ENCODE measurements around the gene UACA. TPM values are rescaled to one million over a fixed set of nuclear protein-coding genes. Genes with fewer than 3 reads are reported as not detected.

Gene UACA
- total and polyA plus RNA-seq, 4 experiments from 2014 or later = 0.15 to 0.40 (median 0.28) TPM; not detected in 1

DNA sequence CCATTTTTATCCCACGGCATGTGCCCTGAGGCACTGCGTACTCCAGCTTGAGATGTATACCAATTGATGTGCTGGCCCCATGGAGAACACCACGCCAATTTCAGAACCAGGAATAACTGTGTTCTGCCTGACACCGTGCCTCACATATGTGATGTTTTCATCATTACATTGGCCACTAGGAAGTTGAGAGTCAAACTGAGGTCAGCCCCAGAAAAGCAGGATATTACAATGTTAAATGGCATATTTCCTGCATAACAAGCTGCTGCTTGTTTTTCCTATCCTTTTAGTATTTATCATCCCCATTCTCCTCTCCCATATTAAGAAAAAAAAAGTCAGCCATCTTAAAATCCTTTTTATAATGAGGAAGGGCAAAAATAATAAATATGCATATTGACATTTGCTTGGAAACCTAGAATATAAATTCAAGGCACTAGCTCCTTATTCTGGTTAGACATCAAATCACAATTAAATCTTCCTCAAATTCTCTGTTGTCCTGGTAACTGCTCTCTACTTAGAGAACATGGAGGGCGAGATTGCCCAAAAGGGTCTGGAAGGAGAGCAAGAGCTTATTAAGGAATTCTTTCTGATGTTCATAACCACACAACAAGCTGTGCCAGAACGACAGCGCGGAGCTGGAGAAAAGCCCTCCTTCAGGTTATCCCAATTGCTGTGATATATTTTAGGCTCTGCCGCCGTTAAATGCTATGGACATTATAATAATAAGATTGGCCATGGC lies 112.6 kb downstream of the UACA start:
- Histone ChIP-seq H3K4me1 (ENCODE audit: insufficient read depth, low read length) (no peaks in the 10 kb centered on the region), H3K4me3 (ENCODE audit: low read length in 2 of 2) (no peak overlapping the region), H3K36me3 (ENCODE audit: insufficient read depth, low read length) (no peaks in the 10 kb centered on the region), H3K9me3 (ENCODE audit: control insufficient read depth in 1 of 2, low read length in 2 of 2) (no peaks in the 10 kb centered on the region), H3K27me3 (ENCODE audit: insufficient read depth, low read length) (no peaks in the 10 kb centered on the region), H3K27ac (ENCODE audit: low read depth, low read length) (no peak overlapping the region)
- H3K9me3 Mint-ChIP-seq = no peaks in the 10 kb centered on the region
- H3K4me3 Mint-ChIP-seq = no peak overlapping the region
- H3K4me1 Mint-ChIP-seq = no peaks in the 10 kb centered on the region
- no peaks in the 10 kb centered on the region for H3K36me3 Mint-ChIP-seq
- H3K27ac Mint-ChIP-seq = no peak overlapping the region
- intact Hi-C loops (cut with micrococcal nuclease) = no loop called here
- DNase-seq = no peak
- peaks cover 1 to 6% of the 10 kb centered on the region in 2 donors for H3K27me3 Mint-ChIP-seq
- ChIA-PET CTCF (ENCODE audit: partially characterized antibody) (interaction anchor here (0.6 to 1.1 kb wide), 2 partner anchors 68 to 94 kb away, joined by 3 read pairs; no protein-coding TSS in a partner anchor), POLR2A (ENCODE audit: partially characterized antibody) (no interaction called here)

- CTCF ChIA-PET (ENCODE audit: partially characterized antibody) = no interaction called here
These were observed 116.0 kb downstream of the UACA start for GRCh38 chr15:70647396-70647795.

DNA sequence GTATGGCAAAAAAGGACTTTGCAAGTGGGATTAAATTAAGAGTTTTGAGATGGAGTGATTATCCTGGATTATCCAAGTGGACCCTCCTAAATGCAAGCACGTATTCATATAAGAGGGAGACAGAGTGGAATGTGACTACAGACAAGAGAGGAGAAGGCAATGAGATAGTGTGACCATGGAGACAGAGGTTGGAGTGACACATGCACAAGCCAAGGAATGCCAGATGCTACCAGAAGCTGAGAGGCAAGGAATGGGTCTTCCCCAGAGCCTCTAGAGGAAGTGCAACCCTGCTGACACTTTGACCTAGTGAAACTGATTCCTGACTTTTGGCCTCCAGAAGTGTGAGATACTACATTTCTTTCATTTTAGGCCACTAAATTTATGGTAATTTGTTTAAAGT lies 117.2 kb downstream of the UACA start:
- Mint-ChIP-seq H3K27ac (no peak overlapping the region), H3K4me3 (no peak overlapping the region), H3K27me3 (peaks cover 6 to 10% of the 10 kb centered on the region in 2 donors), H3K4me1 (no peaks in the 10 kb centered on the region), H3K36me3 (no peaks in the 10 kb centered on the region), H3K9me3 (no peaks in the 10 kb centered on the region)
- intact Hi-C loops (cut with micrococcal nuclease) = no loop called here
- DNase-seq = no peak
- Histone ChIP-seq H3K9me3 (ENCODE audit: control insufficient read depth in 1 of 2, low read length in 2 of 2) (no peaks in the 10 kb centered on the region), H3K4me3 (ENCODE audit: low read length in 2 of 2) (no peak overlapping the region), H3K27ac (ENCODE audit: low read depth, low read length) (no peak overlapping the region), H3K27me3 (ENCODE audit: insufficient read depth, low read length) (no peaks in the 10 kb centered on the region), H3K4me1 (ENCODE audit: insufficient read depth, low read length) (no peaks in the 10 kb centered on the region), H3K36me3 (ENCODE audit: insufficient read depth, low read length) (no peaks in the 10 kb centered on the region)
- ChIA-PET POLR2A (ENCODE audit: partially characterized antibody) (no interaction called here), CTCF (ENCODE audit: partially characterized antibody) (no interaction called here)

More at GRCh38 chr15:70647396-70647795, 116.0 kb downstream of the UACA start:
- Mint-ChIP-seq H3K9me3 (no peaks in the 10 kb centered on the region), H3K27me3 (peaks cover 6 to 10% of the 10 kb centered on the region in 2 donors), H3K27ac (no peak overlapping the region), H3K4me1 (no peaks in the 10 kb centered on the region), H3K4me3 (no peak overlapping the region), H3K36me3 (no peaks in the 10 kb centered on the region)
- DNase-seq = no peak
- Histone ChIP-seq H3K27me3 (ENCODE audit: insufficient read depth, low read length) (no peaks in the 10 kb centered on the region), H3K9me3 (ENCODE audit: control insufficient read depth in 1 of 2, low read length in 2 of 2) (no peaks in the 10 kb centered on the region), H3K4me1 (ENCODE audit: insufficient read depth, low read length) (no peaks in the 10 kb centered on the region), H3K4me3 (ENCODE audit: low read length in 2 of 2) (no peak overlapping the region), H3K27ac (ENCODE audit: low read depth, low read length) (no peak overlapping the region), H3K36me3 (ENCODE audit: insufficient read depth, low read length) (no peaks in the 10 kb centered on the region)
- intact Hi-C loops (cut with micrococcal nuclease) = no loop called here
- POLR2A ChIA-PET (ENCODE audit: partially characterized antibody) = no interaction called here

DNA sequence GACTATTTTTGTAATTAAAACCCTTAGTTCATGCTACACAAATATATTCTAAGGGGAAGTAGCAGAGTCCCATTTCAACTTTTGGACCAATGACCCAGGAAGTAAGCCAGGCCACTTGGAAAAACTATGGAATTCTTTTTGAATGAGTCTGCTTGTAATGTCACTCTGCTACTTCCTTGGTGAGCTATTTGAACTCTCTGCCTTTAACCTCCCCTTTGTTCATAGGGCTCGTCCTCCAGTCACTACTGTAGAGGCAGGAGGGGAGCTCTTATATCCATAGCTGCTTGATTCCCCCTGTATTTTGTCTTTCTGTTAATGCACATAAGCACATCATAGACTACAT lies 119.6 kb downstream of the UACA start:
- H3K27me3 Mint-ChIP-seq = peaks cover 4 to 6% of the 10 kb centered on the region in 2 donors
- no peaks in the 10 kb centered on the region for H3K36me3 ChIP-seq (ENCODE audit: insufficient read depth, low read length)
- H3K4me3 ChIP-seq (ENCODE audit: low read length in 2 of 2) = no peak overlapping the region
- CTCF ChIA-PET (ENCODE audit: partially characterized antibody) = interaction anchor here (0.6 kb wide), 1 partner anchor 42 kb away, joined by 3 read pairs; no protein-coding TSS in a partner anchor
- POLR2A ChIA-PET (ENCODE audit: partially characterized antibody) = no interaction called here
- H3K27ac ChIP-seq (ENCODE audit: low read depth, low read length) = no peak overlapping the region
- H3K27me3 ChIP-seq (ENCODE audit: insufficient read depth, low read length) = no peaks in the 10 kb centered on the region
- no peaks in the 10 kb centered on the region for H3K4me1 ChIP-seq (ENCODE audit: insufficient read depth, low read length)
- DNase-seq = no peak
- intact Hi-C loops (cut with micrococcal nuclease) = no loop called here
- H3K27ac Mint-ChIP-seq = no peak overlapping the region
- H3K4me3 Mint-ChIP-seq = no peak overlapping the region
- no peaks in the 10 kb centered on the region for H3K4me1 Mint-ChIP-seq
- H3K9me3 Mint-ChIP-seq = no peaks in the 10 kb centered on the region
- no peaks in the 10 kb centered on the region for H3K9me3 ChIP-seq (ENCODE audit: control insufficient read depth in 1 of 2, low read length in 2 of 2)
- H3K36me3 Mint-ChIP-seq = no peaks in the 10 kb centered on the region

DNA sequence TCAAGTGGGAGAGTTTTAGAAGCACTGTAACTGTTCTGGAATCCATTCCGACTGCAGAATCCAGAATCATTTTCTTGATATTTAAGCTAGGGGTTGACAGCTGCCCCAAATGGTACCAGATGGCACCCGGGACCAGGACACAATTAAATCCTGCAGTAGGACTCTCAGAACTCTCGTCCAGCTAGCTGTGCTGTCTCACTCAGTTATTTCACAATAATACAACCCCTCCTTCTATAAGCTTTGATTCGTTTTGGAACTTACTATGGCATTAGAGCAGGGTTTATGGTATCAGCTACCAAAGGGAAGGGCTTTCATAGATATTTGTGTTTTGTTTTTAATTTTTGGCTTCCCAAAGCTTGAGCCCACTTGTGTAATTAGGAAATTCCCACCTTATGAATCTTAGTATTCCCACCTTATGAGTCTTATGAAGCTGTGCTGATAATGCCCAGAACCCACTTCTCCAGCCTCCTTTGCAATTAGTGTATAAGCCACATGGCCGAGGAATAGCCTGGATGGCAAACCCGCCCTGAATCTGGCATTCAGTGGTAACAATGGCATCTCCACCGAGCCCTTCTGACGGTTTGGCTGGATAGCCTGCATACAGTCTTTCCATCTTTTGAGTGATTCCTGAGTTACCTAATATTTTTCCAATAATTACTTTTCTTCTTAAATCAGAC lies 120.1 kb downstream of the UACA start:
- H3K4me1 ChIP-seq (ENCODE audit: insufficient read depth, low read length) = no peaks in the 10 kb centered on the region
- no peaks in the 10 kb centered on the region for H3K4me1 Mint-ChIP-seq
- H3K27ac Mint-ChIP-seq = no peak overlapping the region
- no peak for DNase-seq
- H3K4me3 Mint-ChIP-seq = no peak overlapping the region
- CTCF ChIA-PET (ENCODE audit: partially characterized antibody) = interaction anchor here (0.6 kb wide), 1 partner anchor 42 kb away, joined by 3 read pairs; no protein-coding TSS in a partner anchor
- peaks cover 4 to 6% of the 10 kb centered on the region in 2 donors for H3K27me3 Mint-ChIP-seq
- POLR2A ChIA-PET (ENCODE audit: partially characterized antibody) = no interaction called here
- H3K36me3 ChIP-seq (ENCODE audit: insufficient read depth, low read length) = no peaks in the 10 kb centered on the region
- H3K9me3 Mint-ChIP-seq = no peaks in the 10 kb centered on the region
- no peaks in the 10 kb centered on the region for H3K27me3 ChIP-seq (ENCODE audit: insufficient read depth, low read length)
- intact Hi-C loops (cut with micrococcal nuclease) = no loop called here
- no peaks in the 10 kb centered on the region for H3K36me3 Mint-ChIP-seq
- no peak overlapping the region for H3K4me3 ChIP-seq (ENCODE audit: low read length in 2 of 2)
- no peak overlapping the region for H3K27ac ChIP-seq (ENCODE audit: low read depth, low read length)
- H3K9me3 ChIP-seq (ENCODE audit: control insufficient read depth in 1 of 2, low read length in 2 of 2) = no peaks in the 10 kb centered on the region

- ChIA-PET POLR2A (ENCODE audit: partially characterized antibody) (no interaction called here), CTCF (ENCODE audit: partially characterized antibody) (no interaction called here)
- intact Hi-C loops (cut with micrococcal nuclease) = no loop called here
- peaks cover 11 to 19% of the 10 kb centered on the region in 2 donors for H3K27me3 Mint-ChIP-seq
- Histone ChIP-seq H3K4me3 (ENCODE audit: low read length in 2 of 2) (no peak overlapping the region), H3K27ac (ENCODE audit: low read depth, low read length) (no peak overlapping the region), H3K4me1 (ENCODE audit: insufficient read depth, low read length) (no peaks in the 10 kb centered on the region), H3K36me3 (ENCODE audit: insufficient read depth, low read length) (no peaks in the 10 kb centered on the region), H3K27me3 (ENCODE audit: insufficient read depth, low read length) (no peaks in the 10 kb centered on the region), H3K9me3 (ENCODE audit: control insufficient read depth in 1 of 2, low read length in 2 of 2) (no peaks in the 10 kb centered on the region)
- no peak overlapping the region for H3K4me3 Mint-ChIP-seq
- no peak overlapping the region for H3K27ac Mint-ChIP-seq
- no peak for DNase-seq
- no peaks in the 10 kb centered on the region for H3K9me3 Mint-ChIP-seq
- H3K36me3 Mint-ChIP-seq = no peaks in the 10 kb centered on the region
- H3K4me1 Mint-ChIP-seq = peaks cover 0 to 6% (median 2%) of the 10 kb centered on the region in 4 donors
These were observed 126.7 kb downstream of the UACA start for GRCh38 chr15:70636540-70637165.

GRCh38 chr15:70635895-70636294 lies 127.5 kb downstream of the UACA start:
- CTCF ChIA-PET (ENCODE audit: partially characterized antibody) = no interaction called here
- Histone ChIP-seq H3K27ac (ENCODE audit: low read depth, low read length) (no peak overlapping the region), H3K27me3 (ENCODE audit: insufficient read depth, low read length) (no peaks in the 10 kb centered on the region), H3K4me3 (ENCODE audit: low read length in 2 of 2) (no peak overlapping the region), H3K36me3 (ENCODE audit: insufficient read depth, low read length) (no peaks in the 10 kb centered on the region), H3K9me3 (ENCODE audit: control insufficient read depth in 1 of 2, low read length in 2 of 2) (no peaks in the 10 kb centered on the region), H3K4me1 (ENCODE audit: insufficient read depth, low read length) (no peaks in the 10 kb centered on the region)
- no peak overlapping the region for H3K27ac Mint-ChIP-seq
- intact Hi-C loops (cut with micrococcal nuclease) = no loop called here
- POLR2A ChIA-PET (ENCODE audit: partially characterized antibody) = no interaction called here
- H3K9me3 Mint-ChIP-seq = no peaks in the 10 kb centered on the region
- H3K27me3 Mint-ChIP-seq = peaks cover 14 to 20% of the 10 kb centered on the region in 2 donors
- H3K36me3 Mint-ChIP-seq = no peaks in the 10 kb centered on the region
- H3K4me3 Mint-ChIP-seq = no peak overlapping the region
- DNase-seq = no peak
- H3K4me1 Mint-ChIP-seq = peaks cover 0 to 6% (median 2%) of the 10 kb centered on the region in 4 donors
